ENCODE results near the gene EXOC3L4. TPM values are rescaled to one million over a fixed set of nuclear protein-coding genes. Genes with fewer than 3 reads are reported as not detected.

EXOC3L4 gene
- total RNA-seq, 1 experiment from 2014 or later, result 1.7 TPM

DNA sequence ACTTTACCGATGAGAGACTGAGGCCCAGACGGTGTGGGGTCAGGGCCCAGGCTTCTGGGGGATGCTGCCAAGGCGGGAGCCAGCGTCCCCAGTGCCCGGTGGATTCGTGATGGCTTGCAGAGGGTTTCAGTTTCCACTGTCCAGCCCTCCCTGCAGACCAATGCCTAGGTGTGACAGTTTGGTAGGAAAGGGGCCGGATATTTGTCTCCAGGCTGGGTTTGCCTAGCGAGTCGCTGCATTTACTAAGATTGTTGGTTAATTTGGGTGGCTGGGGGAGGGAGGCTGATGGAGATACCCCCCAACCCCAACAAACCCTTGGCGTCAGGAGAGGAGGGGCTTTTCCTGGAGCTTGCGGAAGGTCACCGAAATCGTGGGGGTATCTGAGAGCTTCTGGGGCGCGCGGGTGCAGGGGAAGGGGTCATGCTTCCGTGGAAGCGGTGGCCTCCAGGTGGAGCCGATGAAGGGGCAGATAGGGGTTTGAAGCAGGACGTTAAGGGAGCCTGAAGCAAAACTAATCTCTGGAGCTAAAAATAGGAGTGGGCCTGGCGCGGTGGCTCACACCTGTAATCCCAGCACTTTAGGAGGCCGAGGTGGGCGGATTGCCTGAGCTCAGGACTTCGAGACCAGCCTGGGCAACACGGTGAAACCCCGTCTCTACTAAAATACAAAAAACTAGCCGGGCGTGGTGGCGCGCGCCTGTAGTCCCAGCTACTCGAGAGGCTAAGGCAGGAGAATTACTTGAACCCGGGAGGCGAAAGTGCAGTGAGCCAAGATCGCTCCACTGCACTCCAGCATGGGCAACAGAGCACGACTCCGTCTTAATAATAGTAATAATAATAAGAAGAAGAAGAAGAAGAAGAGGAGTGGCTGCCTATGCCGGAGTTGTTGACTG lies 36.1 kb upstream of the EXOC3L4 start:
- H3K27ac ChIP-seq, result peak overlapping the region; percentile 20
- intact Hi-C loops (cut with micrococcal nuclease; ENCODE audit: unreplicated experiment), result no loop called here
- peaks cover 41% of the 10 kb centered on the region for H3F3A ChIP-seq (ENCODE audit: insufficient read depth, low read depth)
- peaks cover 16% of the 10 kb centered on the region; the same call in 1 of the 2 replicates for H3K36me3 ChIP-seq (ENCODE audit: low read depth)
- H3K9me2 ChIP-seq (ENCODE audit: insufficient read depth), result no peaks in the 10 kb centered on the region
- CTCF ChIA-PET, result no interaction called here
- peak overlapping the region; percentile 92 for H3K4me2 ChIP-seq
- H4K20me1 ChIP-seq (ENCODE audit: insufficient read depth), result peaks cover 24% of the 10 kb centered on the region
- no peaks in the 10 kb centered on the region for H3K9me3 ChIP-seq (ENCODE audit: insufficient read depth, low read depth)
- peaks cover 44% of the 10 kb centered on the region for H3K4me1 ChIP-seq (replicated peaks; ENCODE audit: insufficient read depth)
- peak overlapping the region; percentile 96 for H3K4me3 ChIP-seq
- TF ChIP-seq CTCF (conservative IDR thresholded peaks at IDR 0.05), result 0 out of 2 replicates have a peak, but pooled peaks have one; percentile 33
- no peak for TF ChIP-seq EZH2 (IDR thresholded peaks at IDR 0.05; ENCODE audit: low read depth)
- POLR2A ChIA-PET (ENCODE audit: unreplicated experiment), result no interaction called here
- H2AFZ ChIP-seq, result peak overlapping the region; percentile 99
- H3K27me3 ChIP-seq (ENCODE audit: insufficient read depth, low read depth), result no peaks in the 10 kb centered on the region
- H3K79me2 ChIP-seq (ENCODE audit: low read depth), result peaks cover 69% of the 10 kb centered on the region
- BruUV-seq (replicated peaks), result TSS peak; percentile 52
- DNase-seq, result no peak

- peaks cover 40% of the 10 kb centered on the region for H3K4me1 ChIP-seq (replicated peaks; ENCODE audit: insufficient read depth)
- peaks cover 42% of the 10 kb centered on the region for H3F3A ChIP-seq (ENCODE audit: insufficient read depth, low read depth)
- no peak for DNase-seq
- POLR2A ChIA-PET (ENCODE audit: unreplicated experiment), result interaction anchor here (0.5 to 0.7 kb wide), 3 partner anchors 55 to 532 kb away, joined by 3 to 4 read pairs (median 3); no protein-coding TSS in a partner anchor
- no peaks in the 10 kb centered on the region for H3K9me3 ChIP-seq (ENCODE audit: insufficient read depth, low read depth)
- CTCF ChIA-PET, result interaction anchor here (0.5 kb wide), 1 partner anchor 180 kb away, joined by 3 read pairs; no protein-coding TSS in a partner anchor
- H4K20me1 ChIP-seq (ENCODE audit: insufficient read depth), result peaks cover 18% of the 10 kb centered on the region
- H3K27me3 ChIP-seq (ENCODE audit: insufficient read depth, low read depth), result no peaks in the 10 kb centered on the region
- H3K4me2 ChIP-seq, result peak overlapping the region; percentile 92
- peaks cover 58% of the 10 kb centered on the region for H3K79me2 ChIP-seq (ENCODE audit: low read depth)
- peak overlapping the region; percentile 96; the same call in 1 of the 2 replicates for H3K4me3 ChIP-seq
- peaks cover 11% of the 10 kb centered on the region; the same call in 1 of the 2 replicates for H3K36me3 ChIP-seq (ENCODE audit: low read depth)
- H2AFZ ChIP-seq, result no peak overlapping the region
- no peaks in the 10 kb centered on the region for H3K9me2 ChIP-seq (ENCODE audit: insufficient read depth)
- BruUV-seq (replicated peaks), result no TSS peak
- intact Hi-C loops (cut with micrococcal nuclease; ENCODE audit: unreplicated experiment), result no loop called here
- TF ChIP-seq CTCF (conservative IDR thresholded peaks at IDR 0.05), result no peak
- TF ChIP-seq EZH2 (IDR thresholded peaks at IDR 0.05; ENCODE audit: low read depth), result no peak
- H3K27ac ChIP-seq, result no peak overlapping the region
These were observed 35.0 kb upstream of the EXOC3L4 start for GRCh38 chr14:103059556-103059955.

DNA sequence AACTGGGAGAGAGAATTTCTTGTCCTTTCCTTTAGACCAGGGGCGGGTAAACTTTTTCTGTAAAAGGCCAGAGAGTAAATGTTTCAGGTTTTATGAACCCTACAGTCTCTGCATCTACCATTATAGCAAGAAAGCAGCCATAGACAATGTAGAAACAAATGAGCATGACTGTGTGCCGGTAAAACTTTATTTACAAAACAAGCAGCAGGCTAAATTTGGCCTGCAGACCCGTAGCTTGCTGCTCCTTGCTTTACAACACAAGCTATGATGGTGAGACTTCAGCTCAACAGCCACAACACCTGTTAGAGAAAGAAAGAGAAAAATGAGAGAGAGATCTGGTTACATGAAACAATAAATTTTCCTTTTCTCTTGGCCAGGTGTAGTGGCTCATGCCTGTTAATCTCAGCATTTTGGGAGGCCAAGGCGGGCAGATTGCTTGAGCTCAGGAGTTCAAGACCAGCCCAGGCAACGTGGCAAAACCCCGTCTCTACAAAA lies 33.0 kb upstream of the EXOC3L4 start:
- no peak overlapping the region for H3K4me2 ChIP-seq
- BruUV-seq (replicated peaks), result no TSS peak
- intact Hi-C loops (cut with micrococcal nuclease; ENCODE audit: unreplicated experiment), result no loop called here
- H3K27me3 ChIP-seq (ENCODE audit: insufficient read depth, low read depth), result no peaks in the 10 kb centered on the region
- ChIA-PET POLR2A (ENCODE audit: unreplicated experiment) (interaction anchor here (0.6 kb wide), 1 partner anchor 117 kb away, joined by 3 read pairs; no protein-coding TSS in a partner anchor), CTCF (no interaction called here)
- H3K36me3 ChIP-seq (ENCODE audit: low read depth), result peaks cover 6% of the 10 kb centered on the region; the same call in 1 of the 2 replicates
- no peak overlapping the region for H2AFZ ChIP-seq
- no peaks in the 10 kb centered on the region for H3K9me2 ChIP-seq (ENCODE audit: insufficient read depth)
- peaks cover 42% of the 10 kb centered on the region for H3K4me1 ChIP-seq (replicated peaks; ENCODE audit: insufficient read depth)
- H3K9me3 ChIP-seq (ENCODE audit: insufficient read depth, low read depth), result no peaks in the 10 kb centered on the region
- H3K4me3 ChIP-seq, result no peak overlapping the region
- peaks cover 38% of the 10 kb centered on the region for H3K79me2 ChIP-seq (ENCODE audit: low read depth)
- H3K27ac ChIP-seq, result no peak overlapping the region
- no peaks in the 10 kb centered on the region for H4K20me1 ChIP-seq (ENCODE audit: insufficient read depth)
- no peak for DNase-seq
- TF ChIP-seq CTCF (conservative IDR thresholded peaks at IDR 0.05) (no peak), EZH2 (IDR thresholded peaks at IDR 0.05; ENCODE audit: low read depth) (no peak)
- peaks cover 44% of the 10 kb centered on the region for H3F3A ChIP-seq (ENCODE audit: insufficient read depth, low read depth)
